Stimulated activated CD4-positive, alpha-beta T cell treated with anti-CD3 and anti-CD28 coated beads, Interleukin-2, amount 100 ng/mL, for 48 hours (primary cell): ENCODE measurements around the gene YPEL5.
"Not testable (repeated sequence)": the region's sequence is repeated elsewhere in the genome, so short reads cannot be mapped to it uniquely, and the experiment has no call there.

Experiments
- DNase-seq, 2 donors: peaks; one replicate each; pipeline ENCODE4 v3.0.0-alpha.2; 2020

Gene YPEL5

DNA sequence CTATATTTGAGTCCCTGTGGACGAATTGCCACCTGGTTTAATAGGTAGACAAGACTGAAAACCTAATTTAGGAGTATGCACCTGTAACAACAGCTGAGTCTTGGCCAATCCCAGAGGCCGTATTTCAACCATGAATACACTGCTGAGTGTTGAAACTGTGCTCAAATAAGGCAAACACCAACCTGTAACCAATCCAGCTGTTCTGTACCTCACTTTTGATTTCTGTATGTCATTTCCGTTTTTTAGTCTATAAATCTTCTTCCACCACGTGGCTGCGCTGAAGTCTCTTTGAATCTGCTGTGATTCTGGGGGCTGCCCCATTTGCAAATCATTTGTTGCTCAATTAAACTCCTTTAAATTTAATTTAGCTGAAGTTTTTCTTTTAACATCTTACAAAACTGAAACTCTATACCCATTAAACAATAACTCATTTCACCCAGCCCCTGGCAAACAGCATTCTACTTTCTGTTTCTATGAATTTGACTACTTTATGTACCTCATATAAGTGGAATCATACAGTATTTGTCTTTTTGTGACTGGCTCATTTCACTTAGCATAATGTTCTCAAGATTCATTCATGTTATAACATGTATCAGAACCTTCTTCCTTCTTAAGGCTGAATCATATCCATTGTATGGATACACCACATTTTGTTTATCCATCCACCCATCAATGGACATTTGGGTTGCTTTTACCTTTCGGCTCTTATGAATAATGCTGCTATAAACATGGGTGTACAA is 7.5 kb upstream of the YPEL5 start:
- no peak for DNase-seq

- DNase-seq, result no peak
Observed at GRCh38 chr2:30141136-30141535, 5.7 kb upstream of the YPEL5 start.

DNA sequence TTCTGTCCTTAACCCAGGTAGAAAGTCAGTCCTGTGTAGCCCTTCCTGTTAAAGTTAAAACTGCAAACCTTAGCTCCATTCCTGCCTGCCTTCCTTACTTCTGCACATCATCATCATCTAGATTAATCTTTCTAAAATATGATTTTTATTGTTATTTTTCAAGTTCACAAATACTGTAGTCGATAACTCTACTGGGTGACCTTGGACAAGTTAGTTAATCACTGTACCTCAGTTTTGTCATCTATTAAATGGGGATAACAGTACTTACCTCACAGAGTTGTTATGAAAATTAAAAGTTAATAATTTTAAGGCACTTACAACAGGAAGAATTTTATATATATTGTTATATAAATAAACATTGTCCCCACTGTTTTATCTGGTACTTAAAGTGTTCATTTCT is 2.5 kb upstream of the YPEL5 start:
- DNase-seq, result no peak

DNA sequence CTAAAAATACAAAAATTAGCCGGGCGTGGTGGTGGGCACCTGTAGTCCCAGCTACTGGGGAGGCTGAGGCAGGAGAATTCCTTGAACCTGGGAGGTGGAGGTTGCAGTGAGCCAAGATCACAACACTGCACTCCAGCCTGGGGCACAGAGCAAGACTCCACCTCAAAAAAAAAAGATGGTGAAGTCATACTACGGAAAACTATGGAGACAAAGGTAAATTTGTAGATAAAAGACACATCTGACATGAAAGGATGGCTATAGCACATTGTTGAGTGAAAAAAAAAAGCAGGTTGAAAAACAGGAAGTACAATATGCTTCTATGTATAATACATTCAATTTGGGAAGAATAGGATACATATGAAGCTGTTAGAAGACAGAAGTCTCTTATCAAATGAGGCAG is 1.9 kb upstream of the YPEL5 start:
- DNase-seq, result not testable (repeated sequence)

GRCh38 chr2:30145826-30146336 is 926 bp upstream of the YPEL5 start:
- DNase-seq, result no peak

DNA sequence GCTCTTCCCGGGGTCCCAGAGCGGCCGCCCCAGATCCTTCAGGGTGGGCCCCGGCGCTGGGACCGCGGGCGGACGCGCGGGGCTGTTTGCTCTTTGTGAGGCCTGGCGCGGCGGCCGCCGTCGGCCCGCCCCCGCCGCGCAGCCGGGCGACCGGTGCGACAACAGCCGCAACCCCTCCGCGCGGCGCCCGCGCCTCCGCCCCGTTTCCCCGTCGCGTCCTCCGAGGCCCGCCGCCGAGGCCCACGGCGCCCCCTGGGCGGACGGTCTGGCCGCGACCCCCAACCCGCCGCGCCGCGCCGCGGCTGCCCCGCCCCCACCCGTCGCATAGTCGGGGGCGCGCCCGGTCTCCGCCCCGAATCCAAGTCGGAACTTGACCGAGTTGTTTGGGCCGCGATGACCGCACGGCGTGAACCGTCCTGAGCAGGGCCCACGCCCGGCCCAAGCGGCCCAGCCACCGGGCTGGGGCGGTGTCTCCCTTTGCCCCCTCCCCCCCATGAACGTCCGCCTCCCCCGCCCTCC is 448 bp downstream of the YPEL5 start:
- DNase-seq, result peak; percentile 12 to 24

GRCh38 chr2:30147715-30148610 is 1.2 kb downstream of the YPEL5 start:
- DNase-seq, result peak; percentile 68 to 75

GRCh38 chr2:30148850-30149249 is 2.0 kb downstream of the YPEL5 start:
- no peak for DNase-seq

GRCh38 chr2:30149513-30149912 is 2.7 kb downstream of the YPEL5 start:
- DNase-seq, result peak in 1 of 2 donors; percentile 23

DNA sequence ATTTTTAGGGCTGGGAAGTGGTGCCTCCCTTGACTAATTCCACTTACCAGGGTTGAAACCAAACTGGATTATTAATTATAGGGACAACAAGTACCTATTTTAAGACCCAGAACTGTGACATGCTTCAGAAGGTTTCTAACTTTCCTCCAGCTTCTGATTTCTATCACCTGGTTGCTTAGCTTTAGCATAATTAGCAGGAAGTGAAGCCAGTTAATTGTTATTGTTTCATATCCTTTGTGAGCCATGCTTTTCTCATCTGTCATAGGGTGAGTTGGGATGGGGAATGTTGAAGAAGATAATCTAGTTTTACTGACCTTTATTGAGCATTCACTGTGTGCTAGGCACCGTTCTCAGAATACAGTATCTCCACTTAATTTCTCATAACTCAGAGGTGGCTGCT is 3.2 kb downstream of the YPEL5 start:
- DNase-seq, result no peak

DNA sequence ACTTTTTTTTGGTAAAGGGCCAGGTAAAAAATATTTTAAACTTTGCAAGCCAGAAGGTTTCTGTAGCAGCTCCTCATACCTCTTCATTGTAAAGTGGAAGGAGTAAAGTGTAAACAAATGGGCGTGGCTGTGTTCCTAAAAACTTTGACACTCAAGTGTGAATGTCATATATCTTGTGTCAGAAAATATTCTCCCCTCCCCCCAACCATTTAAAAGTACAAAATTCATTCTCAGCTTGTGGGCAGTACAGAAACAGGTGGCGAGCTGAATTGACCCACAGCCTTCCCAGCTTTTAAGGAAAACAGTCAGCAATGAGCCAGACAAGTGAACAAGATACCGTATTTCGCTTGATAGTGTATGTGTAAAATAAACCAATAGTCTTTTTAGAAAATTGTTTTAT is 4.0 kb downstream of the YPEL5 start:
- no peak for DNase-seq

GRCh38 chr2:30152385-30152784 is 5.6 kb downstream of the YPEL5 start:
- DNase-seq, result no peak

DNA sequence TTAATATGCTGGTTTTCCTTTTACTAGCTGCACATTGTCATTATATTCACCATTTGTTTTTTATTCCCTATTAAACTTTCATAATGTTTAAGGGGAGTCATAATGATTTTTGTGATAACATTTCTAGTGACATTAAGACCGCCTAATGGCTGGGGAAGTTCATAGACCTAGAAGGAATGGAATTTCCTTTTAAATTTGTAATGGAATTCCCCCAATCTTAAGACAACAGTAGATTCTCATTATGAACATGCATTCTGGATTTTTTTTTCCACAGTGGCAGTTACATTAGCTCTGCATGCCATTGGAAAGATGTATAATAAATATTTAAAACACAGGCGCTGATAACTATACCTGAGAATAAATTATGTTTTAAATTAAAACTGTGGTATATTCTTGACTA is 8.4 kb downstream of the YPEL5 start:
- DNase-seq, result no peak

GRCh38 chr2:30155889-30156658 is 9.3 kb downstream of the YPEL5 start:
- no peak for DNase-seq

DNA sequence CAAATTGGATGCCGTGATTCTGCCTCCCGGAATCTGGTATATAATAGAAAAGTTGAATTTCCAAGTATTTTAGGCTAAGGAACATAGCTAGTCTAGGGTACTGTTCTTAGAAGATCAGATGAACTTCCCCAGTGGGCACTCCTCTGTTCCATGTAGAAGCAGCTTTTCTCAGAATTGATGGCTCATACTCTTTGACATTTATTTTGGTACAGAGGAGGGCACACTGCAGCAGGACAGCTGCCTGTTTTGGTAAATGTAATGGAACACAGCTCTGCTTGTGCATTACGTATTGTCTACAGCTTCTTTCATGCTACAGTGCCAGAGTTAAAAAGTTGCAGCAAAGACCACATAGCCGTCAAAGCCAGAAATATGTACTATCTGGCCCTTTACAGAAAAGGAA is 10.8 kb downstream of the YPEL5 start:
- DNase-seq, result no peak

- no peak for DNase-seq
Observed at GRCh38 chr2:30159766-30160165, 13.0 kb downstream of the YPEL5 start.

DNA sequence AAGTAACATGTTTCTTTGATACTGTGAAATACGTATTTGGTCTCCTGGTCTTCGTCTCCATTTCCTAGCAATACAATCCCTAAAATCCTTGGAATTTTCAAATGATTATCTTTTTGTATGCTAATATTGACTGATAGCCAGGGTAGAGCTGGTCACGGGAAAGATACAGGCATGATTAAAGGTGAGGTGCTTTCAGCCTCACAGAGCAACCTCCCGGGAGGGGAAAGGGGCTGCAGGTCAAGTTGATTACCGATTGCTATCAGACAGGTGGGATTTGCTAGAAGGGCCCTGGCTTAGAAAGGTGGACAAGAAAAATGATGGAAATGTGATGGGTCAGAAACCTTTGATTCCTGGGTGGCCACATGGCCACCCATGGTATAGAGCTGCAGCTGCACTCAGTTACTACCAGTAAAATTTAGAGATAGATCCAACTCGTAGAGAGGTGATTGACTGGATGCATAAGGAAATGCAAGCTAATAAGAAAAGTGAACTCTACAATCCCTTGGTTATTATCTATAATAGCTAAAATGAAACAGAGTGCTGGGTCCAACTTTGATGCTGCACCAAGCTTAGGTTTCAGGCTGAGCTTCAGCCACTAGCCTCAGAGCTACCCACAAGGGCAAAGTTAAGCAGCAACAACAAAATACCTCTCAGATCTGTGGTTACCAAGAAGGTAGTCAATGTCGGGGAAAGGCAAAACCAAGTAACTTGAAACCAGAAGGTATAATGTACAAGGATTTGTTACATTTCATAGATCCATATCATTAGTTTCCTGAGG is 15.3 kb downstream of the YPEL5 start:
- DNase-seq, result no peak

GRCh38 chr2:30162806-30163205 is 16.0 kb downstream of the YPEL5 start:
- no peak for DNase-seq

- no peak for DNase-seq
Observed at GRCh38 chr2:30164131-30164925, 17.5 kb downstream of the YPEL5 start.

DNA sequence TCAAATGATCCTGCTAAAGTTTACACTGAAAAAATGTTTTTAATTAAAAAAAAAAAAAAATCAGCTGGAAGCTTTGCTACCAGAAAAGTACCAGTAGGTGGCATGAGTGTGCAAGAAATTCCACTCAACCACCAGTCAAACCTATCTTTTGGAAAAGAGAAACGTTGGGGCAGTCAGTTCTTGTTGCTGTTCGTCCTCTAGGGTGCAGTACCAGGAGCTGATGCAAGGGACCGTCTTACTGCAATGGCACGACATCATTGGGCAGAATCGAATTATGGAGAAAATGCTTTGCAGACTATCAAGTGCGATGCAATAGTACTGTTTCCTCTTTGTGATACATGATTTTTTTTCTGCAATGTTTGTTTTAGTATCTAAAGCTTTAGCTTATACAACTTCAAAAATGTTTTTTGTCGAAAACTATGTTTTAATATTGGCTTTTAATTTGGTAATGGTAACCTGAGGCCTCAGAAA is 18.3 kb downstream of the YPEL5 start:
- peak; percentile 28 to 48 for DNase-seq

DNA sequence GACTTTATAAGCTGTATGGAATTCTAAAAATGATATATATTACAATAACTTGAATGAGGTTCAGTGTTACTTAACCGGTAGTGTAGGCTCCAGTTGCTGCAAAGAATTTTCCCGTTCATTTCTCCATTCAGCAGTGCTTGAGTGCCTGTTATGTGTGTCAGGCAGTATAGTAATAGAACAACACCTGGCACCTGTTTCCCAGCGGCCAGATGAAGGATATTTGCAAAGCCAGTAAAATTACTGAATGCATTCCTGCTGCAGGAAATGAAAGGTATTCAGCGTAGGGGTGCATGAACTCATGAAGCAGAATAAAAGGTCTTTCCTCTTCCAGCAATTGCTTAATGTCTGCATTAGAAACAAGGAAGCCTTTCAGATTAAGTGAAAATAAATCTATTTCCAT is 18.8 kb downstream of the YPEL5 start:
- DNase-seq, result no peak
